Neural progenitor cell (in vitro differentiated cells): Measurements from ENCODE around the gene HMOX2.

Experiments
- CTCF ChIP-seq: fragments of 200-600 bp; sonication (generic); IDR thresholded peaks from 2 replicates; pipeline ENCODE4 v1.5.1; 2017; ENCODE audit warnings: antibody characterized with exemption, mild to moderate bottlenecking
- EZH2 ChIP-seq: fragments of 200-600 bp; sonication (generic); IDR thresholded peaks from 2 replicates; pipeline ENCODE4 v1.6.1; 2017; ENCODE audit warnings: antibody characterized with exemption, mild to moderate bottlenecking, moderate library complexity

GRCh38 chr16:4535627-4536108, 59.5 kb downstream of the HMOX2 start:
- TF ChIP-seq CTCF, result no peak
- TF ChIP-seq EZH2, result no peak
